Effector memory CD8-positive, alpha-beta T cell (primary cell): Measurements from ENCODE around the gene RIC8B.
A peak's percentile ranks its signal among the peaks of the same experiment; 100 is the strongest.

Experiments used
- ATAC-seq: fragments of 150-1000 bp; cut with Tn5 transposase; replicated peaks from 2 replicates; pipeline ENCODE4 v1.10.0; 2021; ENCODE audit warnings: mild to moderate bottlenecking, moderate library complexity
- DNase-seq, 3 experiments: peaks; one replicate each; pipeline ENCODE4 v3.0.0; 2021
- H3K27ac Mint-ChIP-seq, 2 donors: one replicate each; pipeline ENCODE4 v1.8.0; 2022; ENCODE audit warnings: mild to moderate bottlenecking in 2 of 2, mixed read lengths in 2 of 2, moderate library complexity in 2 of 2
- H3K27me3 Mint-ChIP-seq, 2 donors: one replicate each; pipeline ENCODE4 v1.8.0; 2022; ENCODE audit warnings: mixed read lengths in 2 of 2
- H3K36me3 Mint-ChIP-seq: one replicate; pipeline ENCODE4 v1.8.0; 2022; ENCODE audit warnings: mild to moderate bottlenecking, moderate library complexity, mixed read lengths; ENCODE audit not compliant: insufficient read depth
- H3K4me1 Mint-ChIP-seq, 2 donors: one replicate each; pipeline ENCODE4 v1.8.0; 2022; ENCODE audit warnings: low read depth in 2 of 2, mixed read lengths in 2 of 2
- H3K4me3 Mint-ChIP-seq, 2 donors: one replicate each; pipeline ENCODE4 v1.8.0; 2022; ENCODE audit warnings: mild to moderate bottlenecking in 2 of 2, mixed read lengths in 2 of 2, moderate library complexity in 2 of 2
- H3K9me3 Mint-ChIP-seq, 2 donors: one replicate each; pipeline ENCODE4 v1.8.0; 2022; ENCODE audit warnings: mixed read lengths in 2 of 2

Gene RIC8B

DNA sequence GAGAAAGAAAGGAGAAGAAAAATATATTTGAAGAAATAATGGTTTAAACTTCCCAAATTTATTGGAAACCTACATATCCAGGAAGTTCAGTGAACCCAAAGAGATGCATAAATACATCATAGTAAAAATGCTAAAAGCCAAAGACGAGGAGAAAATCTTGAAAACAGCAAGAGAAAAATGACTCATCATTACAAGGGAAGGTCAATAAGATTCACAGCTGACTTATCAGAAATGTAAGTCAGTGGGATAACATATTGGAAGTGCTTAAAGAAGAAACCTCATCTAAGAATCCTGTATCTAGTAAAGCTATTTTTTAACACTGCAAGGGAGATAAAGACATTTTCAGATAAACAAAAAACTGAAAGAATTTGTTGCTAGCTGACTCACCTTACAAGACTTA, 19.9 kb downstream of the RIC8B start:
- Mint-ChIP-seq H3K36me3 (peaks cover 11% of the 10 kb centered on the region), H3K9me3 (no peaks in the 10 kb centered on the region), H3K4me1 (peaks cover 0 to 6% of the 10 kb centered on the region in 2 donors), H3K4me3 (no peak overlapping the region), H3K27me3 (no peaks in the 10 kb centered on the region), H3K27ac (no peak overlapping the region)
- DNase-seq (no peak), ATAC-seq (no peak)

DNA sequence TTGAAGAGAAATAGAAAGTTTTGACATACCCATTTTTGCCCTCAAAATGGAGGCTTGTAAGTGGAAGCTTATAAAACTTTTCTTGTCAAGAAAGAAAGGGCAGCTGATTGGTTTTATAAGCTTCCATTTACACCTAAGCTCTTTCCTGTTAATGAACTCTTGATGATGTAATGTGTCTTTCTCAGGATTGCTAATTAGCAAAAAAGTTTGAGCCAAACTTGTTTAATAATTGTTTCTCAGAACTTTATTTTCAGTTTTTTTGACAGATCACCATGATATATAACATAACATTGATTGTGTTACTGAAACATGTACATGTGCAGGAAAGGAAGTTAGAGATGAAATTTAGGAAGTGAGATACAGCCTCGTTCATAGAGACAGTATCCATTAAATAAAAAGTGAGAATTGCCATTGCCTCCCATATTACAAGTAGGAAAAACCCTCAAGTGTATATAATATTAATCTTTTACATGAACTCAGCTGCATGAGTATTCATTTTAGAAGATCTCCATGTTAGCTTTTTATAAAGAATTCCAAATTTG, 26.8 kb downstream of the RIC8B start:
- Mint-ChIP-seq H3K27me3 (no peaks in the 10 kb centered on the region), H3K27ac (no peak overlapping the region), H3K4me1 (peaks cover 0 to 6% of the 10 kb centered on the region in 2 donors), H3K4me3 (no peak overlapping the region), H3K9me3 (no peaks in the 10 kb centered on the region), H3K36me3 (peaks cover 7% of the 10 kb centered on the region)
- DNase-seq = no peak
- no peak for ATAC-seq

DNA sequence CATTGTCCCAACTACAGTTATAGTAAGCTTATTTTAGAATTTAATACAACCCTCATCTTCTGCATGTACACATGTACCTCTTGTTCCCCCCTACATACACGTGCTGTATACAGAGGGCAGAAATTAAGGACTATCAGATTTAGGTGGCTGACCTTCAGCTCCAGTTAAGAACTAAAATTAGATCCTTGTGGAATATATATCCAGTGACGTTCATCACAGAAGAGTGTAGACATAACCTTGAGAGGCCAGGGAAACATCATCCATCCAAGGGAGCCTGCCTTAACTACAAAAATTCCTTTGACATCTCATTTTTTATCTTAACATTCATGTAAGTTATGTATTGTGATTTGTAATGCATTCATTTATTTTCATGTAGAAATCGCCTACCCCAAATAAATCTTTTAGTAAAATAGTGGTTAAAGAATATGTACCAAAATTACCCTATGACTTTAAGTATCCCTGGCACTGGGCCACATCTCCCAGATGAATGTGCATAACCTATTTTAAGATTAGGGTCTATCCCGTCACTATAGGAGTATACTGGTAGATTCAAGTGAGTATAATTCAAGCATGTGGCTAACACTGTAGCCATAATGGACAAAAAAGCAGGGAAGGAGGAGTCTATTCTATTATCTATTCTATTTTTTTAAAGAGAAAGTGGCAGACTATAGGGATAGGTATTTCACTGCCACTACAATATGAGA, 27.5 kb downstream of the RIC8B start:
- DNase-seq (no peak), ATAC-seq (no peak)
- H3K27ac Mint-ChIP-seq = no peak overlapping the region
- no peaks in the 10 kb centered on the region for H3K27me3 Mint-ChIP-seq
- peaks cover 9% of the 10 kb centered on the region for H3K36me3 Mint-ChIP-seq
- no peaks in the 10 kb centered on the region for H3K9me3 Mint-ChIP-seq
- peaks cover 0 to 6% of the 10 kb centered on the region in 2 donors for H3K4me1 Mint-ChIP-seq
- no peak overlapping the region for H3K4me3 Mint-ChIP-seq

DNA sequence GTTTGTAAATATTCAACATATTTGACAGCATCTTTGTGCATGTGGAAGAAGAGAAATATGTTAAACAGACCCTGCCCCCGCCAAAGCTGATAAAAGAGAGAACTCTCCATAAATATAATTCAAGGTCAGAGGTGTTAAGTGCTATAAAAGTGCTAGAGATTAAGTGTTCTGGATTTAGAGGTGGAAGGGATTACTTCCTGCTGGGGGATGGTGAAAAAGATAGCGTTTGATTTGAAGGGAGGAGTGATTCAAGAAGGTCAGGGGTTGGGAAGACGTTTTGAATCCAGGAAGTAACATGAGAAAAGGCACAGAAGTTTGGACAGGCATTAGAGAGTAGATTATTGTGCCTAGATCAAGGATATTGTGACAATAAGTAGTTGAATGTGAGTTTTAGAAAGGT, 30.2 kb downstream of the RIC8B start:
- no peaks in the 10 kb centered on the region for H3K27me3 Mint-ChIP-seq
- no peak overlapping the region for H3K4me3 Mint-ChIP-seq
- DNase-seq (no peak), ATAC-seq (no peak)
- H3K4me1 Mint-ChIP-seq = peaks cover 0 to 6% of the 10 kb centered on the region in 2 donors
- H3K36me3 Mint-ChIP-seq = peaks cover 9% of the 10 kb centered on the region
- no peak overlapping the region for H3K27ac Mint-ChIP-seq
- no peaks in the 10 kb centered on the region for H3K9me3 Mint-ChIP-seq

DNA sequence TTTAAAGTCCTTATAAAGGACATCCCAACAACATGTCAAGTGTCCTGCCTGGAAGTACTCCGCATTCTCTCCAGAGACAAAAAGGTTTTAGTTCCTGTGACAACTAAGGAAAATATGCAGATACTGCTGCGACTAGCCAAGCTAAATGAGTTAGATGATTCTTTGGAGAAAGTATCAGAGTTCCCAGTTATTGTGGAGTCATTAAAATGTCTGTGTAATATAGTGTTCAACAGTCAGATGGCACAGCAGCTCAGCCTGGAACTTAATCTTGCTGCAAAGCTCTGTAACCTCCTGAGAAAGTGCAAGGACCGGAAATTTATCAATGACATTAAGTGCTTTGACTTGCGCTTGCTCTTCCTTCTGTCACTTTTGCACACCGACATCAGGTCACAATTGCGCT, 40.2 kb downstream of the RIC8B start:
- Mint-ChIP-seq H3K27ac (no peak overlapping the region), H3K4me3 (no peak overlapping the region), H3K9me3 (no peaks in the 10 kb centered on the region), H3K27me3 (no peaks in the 10 kb centered on the region), H3K36me3 (no peaks in the 10 kb centered on the region), H3K4me1 (peaks cover 2 to 8% of the 10 kb centered on the region in 2 donors)
- ATAC-seq = no peak
- DNase-seq = no peak

DNA sequence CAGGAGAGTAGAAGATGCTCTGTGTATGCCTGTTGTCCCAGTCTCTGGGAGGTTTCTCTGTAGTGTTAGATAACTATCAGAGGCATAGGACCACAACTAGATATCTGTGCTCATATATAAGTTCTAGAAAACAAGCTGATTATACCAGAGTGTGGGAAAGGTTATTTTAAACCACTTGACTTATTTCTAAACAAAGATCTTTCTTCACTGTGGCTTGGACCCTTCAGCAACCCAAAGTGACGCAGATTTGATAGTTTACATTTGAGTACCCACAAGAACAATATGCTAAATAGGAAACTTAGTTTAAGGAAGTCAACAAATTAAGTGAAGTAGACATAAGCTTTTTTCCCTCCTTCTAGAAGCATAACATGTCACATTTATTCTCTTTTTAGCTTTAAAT, 41.3 kb downstream of the RIC8B start:
- Mint-ChIP-seq H3K4me3 (no peak overlapping the region), H3K27me3 (no peaks in the 10 kb centered on the region), H3K9me3 (no peaks in the 10 kb centered on the region), H3K27ac (no peak overlapping the region), H3K36me3 (no peaks in the 10 kb centered on the region), H3K4me1 (peaks cover 2 to 8% of the 10 kb centered on the region in 2 donors)
- DNase-seq (no peak), ATAC-seq (no peak)

DNA sequence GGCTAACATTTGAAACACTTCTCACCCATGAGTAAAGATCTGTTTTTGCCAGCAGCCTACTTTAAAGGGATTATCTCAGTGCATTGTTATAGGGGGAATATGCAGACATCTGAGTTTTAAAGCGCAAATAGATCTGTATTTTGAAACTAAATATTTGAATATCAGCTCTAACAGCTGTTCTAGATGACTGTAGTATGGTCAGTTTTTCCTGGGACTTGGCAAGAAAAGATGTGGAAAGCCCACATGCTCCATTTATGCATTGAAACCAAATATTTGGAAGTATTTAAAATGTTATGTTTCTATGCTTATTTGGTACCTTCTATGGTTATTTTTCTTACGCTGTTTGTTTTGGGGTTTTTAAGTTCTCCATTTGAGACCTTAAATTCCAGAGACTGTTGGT, 41.7 kb downstream of the RIC8B start:
- no peak overlapping the region for H3K4me3 Mint-ChIP-seq
- H3K4me1 Mint-ChIP-seq = peaks cover 2 to 5% of the 10 kb centered on the region in 2 donors
- H3K27me3 Mint-ChIP-seq = no peaks in the 10 kb centered on the region
- H3K27ac Mint-ChIP-seq = no peak overlapping the region
- no peaks in the 10 kb centered on the region for H3K9me3 Mint-ChIP-seq
- H3K36me3 Mint-ChIP-seq = peaks cover 3% of the 10 kb centered on the region
- DNase-seq = no peak
- ATAC-seq = no peak

DNA sequence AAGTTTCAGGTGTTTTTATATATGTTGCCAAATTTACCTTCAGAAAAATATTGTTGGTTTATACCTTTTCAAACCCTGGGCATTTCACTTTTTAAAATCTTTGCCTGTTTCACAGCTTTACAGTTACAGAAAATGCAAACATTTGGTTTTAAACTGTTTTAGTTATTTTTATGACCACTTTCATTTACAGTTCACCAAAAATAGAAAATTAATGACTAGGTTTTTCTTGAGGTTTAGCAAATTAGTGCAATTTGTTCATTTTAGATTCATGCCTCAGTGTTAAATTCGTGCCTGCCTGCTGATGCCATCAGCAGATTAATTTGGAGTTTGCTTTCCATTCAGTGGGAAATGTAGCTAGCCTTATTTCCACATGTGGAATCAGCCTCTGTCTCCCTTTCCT, 45.5 kb downstream of the RIC8B start:
- no peaks in the 10 kb centered on the region for H3K27me3 Mint-ChIP-seq
- H3K9me3 Mint-ChIP-seq = no peaks in the 10 kb centered on the region
- H3K36me3 Mint-ChIP-seq = peaks cover 8% of the 10 kb centered on the region
- DNase-seq = no peak
- peaks cover 0 to 4% of the 10 kb centered on the region in 2 donors for H3K4me1 Mint-ChIP-seq
- ATAC-seq = no peak
- no peak overlapping the region for H3K4me3 Mint-ChIP-seq
- peak overlapping the region in 1 of 2 donors; percentile 31 for H3K27ac Mint-ChIP-seq

DNA sequence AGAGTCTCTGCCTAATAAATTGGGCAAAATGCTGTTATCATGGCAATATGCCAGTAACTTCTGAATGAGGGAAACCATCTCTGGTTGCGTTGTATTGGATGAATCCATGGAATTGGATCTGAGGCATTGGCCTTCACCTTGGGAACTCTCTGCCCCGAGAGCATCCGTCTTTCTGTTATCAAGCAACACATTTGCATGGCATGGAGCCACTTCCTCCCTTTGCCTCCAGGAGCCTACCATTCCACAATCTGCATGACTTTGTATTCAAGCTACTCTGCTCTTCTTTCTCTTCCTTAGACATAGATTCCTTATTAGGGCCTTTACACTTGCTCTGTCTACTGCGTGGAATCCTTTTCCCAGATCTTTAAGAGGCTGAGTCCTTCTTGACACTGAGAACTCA, 57.2 kb downstream of the RIC8B start:
- Mint-ChIP-seq H3K27ac (peak overlapping the region in 1 of 2 donors; percentile 61), H3K4me1 (peaks cover 7 to 22% of the 10 kb centered on the region in 2 donors), H3K36me3 (peaks cover 11% of the 10 kb centered on the region), H3K9me3 (no peaks in the 10 kb centered on the region), H3K4me3 (no peak overlapping the region), H3K27me3 (no peaks in the 10 kb centered on the region)
- no peak for DNase-seq
- ATAC-seq = no peak

DNA sequence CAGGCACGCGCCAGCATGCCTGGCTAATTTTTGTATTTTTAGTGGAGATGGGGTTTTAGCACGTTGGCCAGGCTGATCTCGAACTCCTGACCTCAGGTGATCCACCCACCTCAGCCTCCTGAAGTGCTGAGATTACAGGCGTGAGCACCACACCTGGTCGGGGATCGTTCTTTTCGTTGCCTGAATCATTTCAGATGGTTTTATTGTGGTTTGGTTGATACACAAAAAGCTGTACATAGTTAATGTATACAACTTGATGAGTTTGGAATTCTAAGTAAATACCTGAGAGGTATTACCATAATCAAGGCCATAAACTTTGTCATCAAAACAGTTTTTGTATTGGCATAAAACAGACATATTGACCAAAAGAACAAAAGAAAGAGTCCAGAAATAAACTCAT, 63.3 kb downstream of the RIC8B start:
- Mint-ChIP-seq H3K4me1 (peaks cover 14 to 32% of the 10 kb centered on the region in 2 donors), H3K36me3 (peaks cover 5% of the 10 kb centered on the region), H3K27ac (peak overlapping the region; percentile 54 to 79), H3K27me3 (no peaks in the 10 kb centered on the region), H3K4me3 (no peak overlapping the region), H3K9me3 (no peaks in the 10 kb centered on the region)
- ATAC-seq (no peak), DNase-seq (no peak)

DNA sequence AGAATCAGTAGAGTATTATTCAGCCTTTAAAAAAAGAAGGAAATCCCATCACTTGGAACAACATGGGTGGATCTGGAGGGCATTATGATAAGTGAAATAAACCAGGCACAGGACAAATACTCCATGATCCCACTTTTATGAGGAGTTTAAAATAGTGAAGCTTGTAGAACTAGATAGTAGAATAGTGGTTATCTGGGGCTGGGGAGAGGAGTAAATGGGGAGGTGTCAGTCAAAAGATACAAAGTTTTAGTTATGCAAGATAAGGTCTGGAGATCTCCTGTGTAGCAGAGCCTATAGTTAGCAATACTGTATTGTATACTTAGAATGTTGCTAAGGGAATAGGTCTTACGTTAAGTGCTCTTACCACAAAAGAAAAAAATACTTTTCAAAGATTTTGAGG, 64.9 kb downstream of the RIC8B start:
- H3K4me3 Mint-ChIP-seq = no peak overlapping the region
- H3K27me3 Mint-ChIP-seq = no peaks in the 10 kb centered on the region
- no peak for DNase-seq
- peaks cover 11% of the 10 kb centered on the region for H3K36me3 Mint-ChIP-seq
- no peak for ATAC-seq
- peaks cover 11 to 28% of the 10 kb centered on the region in 2 donors for H3K4me1 Mint-ChIP-seq
- peak overlapping the region; percentile 67 to 78 for H3K27ac Mint-ChIP-seq
- no peaks in the 10 kb centered on the region for H3K9me3 Mint-ChIP-seq

DNA sequence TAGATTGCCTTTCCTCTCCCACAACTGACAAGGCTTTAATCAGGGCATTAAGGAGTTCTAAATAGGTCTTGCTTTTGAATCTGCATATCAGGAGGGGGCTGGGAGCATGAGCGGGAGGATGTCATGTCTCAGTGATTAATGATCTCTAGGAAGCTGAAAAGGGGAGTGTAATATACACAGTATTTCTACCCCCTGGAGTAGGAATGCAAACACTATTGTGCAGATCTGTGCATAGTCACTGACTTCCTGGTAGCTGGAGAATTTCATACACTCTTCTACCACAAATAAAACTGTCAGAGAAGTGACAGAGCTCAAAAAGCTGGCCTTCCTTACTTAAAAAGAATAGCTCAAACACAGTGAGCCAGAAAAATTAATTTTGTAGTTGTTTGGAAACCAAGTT, 65.8 kb downstream of the RIC8B start:
- H3K27me3 Mint-ChIP-seq = no peaks in the 10 kb centered on the region
- peak overlapping the region; percentile 67 to 78 for H3K27ac Mint-ChIP-seq
- no peaks in the 10 kb centered on the region for H3K9me3 Mint-ChIP-seq
- H3K4me3 Mint-ChIP-seq = no peak overlapping the region
- peaks cover 11 to 25% of the 10 kb centered on the region in 2 donors for H3K4me1 Mint-ChIP-seq
- ATAC-seq (no peak), DNase-seq (no peak)
- peaks cover 11% of the 10 kb centered on the region for H3K36me3 Mint-ChIP-seq

DNA sequence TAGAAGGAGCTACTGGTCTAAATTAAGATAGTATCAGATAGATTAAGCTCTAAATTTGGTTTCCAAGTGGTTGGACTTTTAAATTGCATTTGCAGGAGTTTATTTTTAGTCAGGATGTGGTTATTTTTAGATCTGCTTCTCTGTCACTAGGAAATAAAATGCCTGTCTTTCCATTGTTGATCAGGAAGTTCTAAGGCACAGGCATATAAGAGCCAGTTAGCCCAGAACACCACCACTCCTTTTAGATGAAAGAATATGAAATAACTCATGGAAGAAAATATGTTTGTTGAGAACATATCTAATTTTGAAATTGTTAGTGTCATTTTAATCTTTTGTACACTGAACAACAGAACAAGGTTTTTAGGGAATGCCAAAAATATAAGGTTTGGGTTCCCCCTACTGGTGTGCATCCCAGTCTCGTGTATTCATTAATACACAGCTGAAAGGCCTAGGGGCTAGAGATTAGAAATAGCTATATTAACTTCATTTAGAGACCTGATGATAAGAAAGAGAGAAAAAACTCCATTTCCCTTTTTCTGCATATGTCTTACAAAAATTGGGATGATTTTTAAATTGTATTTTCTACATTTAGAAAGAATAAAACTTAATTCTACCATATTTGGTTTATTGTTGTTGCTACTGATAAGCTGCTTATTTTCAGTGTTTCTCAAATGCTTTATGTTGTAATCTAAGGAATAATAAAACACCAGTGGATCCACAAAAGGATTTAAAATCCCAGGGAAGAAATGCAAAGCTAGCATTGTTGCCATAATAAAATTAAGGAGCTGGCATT, 67.2 kb downstream of the RIC8B start:
- peak overlapping the region in 1 of 2 donors; percentile 25 for H3K27ac Mint-ChIP-seq
- no peaks in the 10 kb centered on the region for H3K27me3 Mint-ChIP-seq
- no peaks in the 10 kb centered on the region for H3K9me3 Mint-ChIP-seq
- H3K36me3 Mint-ChIP-seq = peaks cover 11% of the 10 kb centered on the region
- ATAC-seq = peak; percentile 54
- peaks cover 11 to 20% of the 10 kb centered on the region in 2 donors for H3K4me1 Mint-ChIP-seq
- peak; percentile 19 to 26 (median 19) for DNase-seq
- no peak overlapping the region for H3K4me3 Mint-ChIP-seq

DNA sequence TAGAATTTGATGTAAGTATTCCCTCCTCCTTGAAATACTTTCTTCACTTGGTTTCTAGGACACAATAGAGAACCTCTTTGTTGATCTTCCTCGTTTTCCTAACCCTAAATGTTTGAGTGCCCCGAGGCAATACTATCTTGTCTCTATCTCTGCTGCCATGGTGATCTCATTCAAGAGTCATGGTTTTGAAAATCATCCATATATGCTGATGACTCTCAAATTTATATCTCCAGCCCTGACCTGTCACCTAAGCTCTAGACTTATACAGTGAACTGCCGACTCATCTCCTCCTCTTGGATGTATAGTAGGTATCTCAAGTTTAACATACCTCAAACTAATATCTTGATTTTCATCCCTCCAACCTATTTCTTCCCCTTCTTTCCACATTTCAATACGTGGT, 71.4 kb downstream of the RIC8B start:
- H3K4me1 Mint-ChIP-seq = peaks cover 0 to 7% of the 10 kb centered on the region in 2 donors
- H3K9me3 Mint-ChIP-seq = no peaks in the 10 kb centered on the region
- H3K4me3 Mint-ChIP-seq = no peak overlapping the region
- H3K27ac Mint-ChIP-seq = no peak overlapping the region
- ATAC-seq = no peak
- H3K27me3 Mint-ChIP-seq = no peaks in the 10 kb centered on the region
- no peak for DNase-seq
- H3K36me3 Mint-ChIP-seq = peaks cover 10% of the 10 kb centered on the region
